Heart right ventricle (tissue), 16 donors: ENCODE measurements around the gene FOXD3. TPM values are rescaled to one million over a fixed set of nuclear protein-coding genes. Genes with fewer than 3 reads are reported as not detected.
A peak's percentile ranks its signal among the peaks of the same experiment; 100 is the strongest.

Source experiments
- ATAC-seq, 8 donors: fragments of 200-7000 bp; cut with Tn5 transposase; one replicate each; pipeline ENCODE4 v1.9.1; 2020; ENCODE audit warnings: mild to moderate bottlenecking in 8 of 8, moderate library complexity in 8 of 8, moderate number of reproducible peaks in 1 of 8
- DNase-seq, 2 donors: peaks; one replicate each; pipeline ENCODE4 v3.0.0-alpha.2; 2020
- H3K27ac ChIP-seq, 10 donors: fragments of 200-600 bp; sonication (generic) in 2 of 10; one replicate each; pipeline versions ENCODE4 v1.5.0 to v1.8.0; 2020 to 2022; ENCODE audit warnings: mild to moderate bottlenecking in 3 of 10
- H3K27me3 ChIP-seq, 7 donors: fragments of 200-600 bp; one replicate each; pipeline ENCODE4 v1.8.0; 2021 to 2022; ENCODE audit warnings: mild to moderate bottlenecking in 2 of 7
- H3K36me3 ChIP-seq, 9 donors: fragments of 200-600 bp; sonication (generic) in 1 of 9; one replicate each; pipeline versions ENCODE4 v1.5.0 to v1.8.0; 2020 to 2022; ENCODE audit warnings: mild to moderate bottlenecking in 2 of 9
- H3K4me1 ChIP-seq, 9 donors: fragments of 200-600 bp; sonication (generic) in 1 of 9; one replicate each; pipeline versions ENCODE4 v1.5.0 to v1.8.0; 2020 to 2022; ENCODE audit warnings: mild to moderate bottlenecking in 4 of 9
- H3K4me3 ChIP-seq, 10 donors: fragments of 200-600 bp; sonication (generic) in 2 of 10; one replicate each; pipeline versions ENCODE4 v1.5.0 to v1.8.0; 2020 to 2022; ENCODE audit warnings: mild to moderate bottlenecking in 7 of 10, moderate library complexity in 2 of 10
- H3K9me3 ChIP-seq, 11 donors: fragments of 200-600 bp in 10 of 11; sonication (generic) in 2 of 11; one replicate each; pipeline versions ENCODE4 v1.5.0 to v1.8.0; 2013 to 2022; ENCODE audit warnings: mild to moderate bottlenecking in 2 of 11, control low read depth in 1 of 11, moderate library complexity in 1 of 11
- CTCF ChIP-seq, 9 donors: fragments of 200-600 bp; sonication (generic) in 2 of 9; IDR thresholded peaks; one replicate each; pipeline versions ENCODE4 v1.5.0 to v1.8.0; 2021 to 2022; ENCODE audit warnings: antibody characterized with exemption in 9 of 9, mild to moderate bottlenecking in 5 of 9, moderate library complexity in 1 of 9
- WGBS, 2 donors: extraction: QIAGEN DNeasy Blood & Tissue Kit; methylation state at CpG; one replicate each; pipeline ENCODE4 v1.1.7; 2013; ENCODE audit warnings: inconsistent platforms in 1 of 2; 5-methylcytosine and 5-hydroxymethylcytosine counted together
- intact Hi-C, 10 donors: fragments of 100-400 bp; cut with DNase I; formaldehyde crosslinking; loops; one replicate each; pipeline versions ENCODE4 v1.11.1 to v1.14.2; 2022
- polyA plus RNA-seq, 2 donors: library from polyadenylated mRNA; stranded (reverse); fragments of 200-250 nt; gene quantifications; one replicate each; pipeline ENCODE4 v1.2.3, GENCODE V29; 2013
- total RNA-seq, 10 donors: library from RNA; stranded (reverse); fragmentation: NEBNext Ultra II Directional in 3 of 10; extraction: Animal tissue kit (Norgen Biotek cat#: 25700) in 3 of 10; gene quantifications; one replicate each; pipeline versions ENCODE4 v1.2.1 to v1.2.4, GENCODE V29; 2021 to 2023
- donor health status: Arrhythmogenic right ventricular cardiomyopathy.
- donor health status: ischemic (EF 13 %, LVEDD 7.1; RV severe dilation, severe dysfunction).
- donor health status: healthy with polysubstance abuse.
- donor health status: DM: no; HTN: yes; CAD: no.
- donor health status: DM: no; HTN: no; CAD: no.
- donor health status: ischemic (EF 25% LVEDD 6.9; RV normal size, moderate dysfunction).
- donor health status: ischemic (EF 25% LVEDD 5.7; RV mildly dilated, moderate dysfunction).
- donor health status: healthy.
- donor health status: DM: yes; HTN: yes; CAD: no.
- donor health status: Ischemic cardiomyopathy.
- donor health status: ischemic (EF 35%, LVEDD 5.7; RV mildly dilated, moderate dysfunction).
- donor health status: nonischemic (EF 11% LVEDD 7.7; RV severe dilation, severe dysfunction).
- donor health status: DM: yes; HTN: yes; CAD: no.
- donor health status: PGD.
- donor health status: ischemic (EF 29% LVEDD 5.4; RV normal size, mild dysfunction).
- donor health status: nonischemic (EF 23%, LVEDD 6.1; RV moderate dilation, normal function).

Gene FOXD3
- total and polyA plus RNA-seq, 12 donors = 0.12 to 0.66 (median 0.28) TPM; not detected in 5

GRCh38 chr1:63328122-63328521 lies 5.8 kb downstream of the FOXD3 start:
- H3K27ac ChIP-seq = no peak overlapping the region
- H3K4me1 ChIP-seq = peaks cover 0 to 49% (median 10%) of the 10 kb centered on the region in 9 donors
- no peak for TF ChIP-seq CTCF (IDR thresholded peaks at IDR 0.05)
- ATAC-seq = no peak
- intact Hi-C loops = no loop called here
- H3K36me3 ChIP-seq = peaks cover 0 to 7% (median 0%) of the 10 kb centered on the region in 9 donors
- no peak for DNase-seq
- 38 to 49% methylated on average over 8 of the region's 8 CpGs for WGBS, 2 donors
- H3K9me3 ChIP-seq = no peaks in the 10 kb centered on the region
- peaks cover 69 to 100% (median 100%) of the 10 kb centered on the region in 7 donors for H3K27me3 ChIP-seq
- no peak overlapping the region for H3K4me3 ChIP-seq

GRCh38 chr1:63328781-63329180 lies 6.4 kb downstream of the FOXD3 start:
- Histone ChIP-seq H3K4me1 (peaks cover 0 to 45% (median 7%) of the 10 kb centered on the region in 9 donors), H3K27me3 (peaks cover 62 to 100% (median 99%) of the 10 kb centered on the region in 7 donors), H3K9me3 (no peaks in the 10 kb centered on the region), H3K36me3 (peaks cover 0 to 7% (median 0%) of the 10 kb centered on the region in 9 donors), H3K27ac (no peak overlapping the region), H3K4me3 (no peak overlapping the region)
- intact Hi-C loops = no loop called here
- TF ChIP-seq CTCF (IDR thresholded peaks at IDR 0.05) = no peak
- WGBS, 2 donors = 72 to 75% methylated on average over 9 of the region's 9 CpGs
- DNase-seq (no peak), ATAC-seq (no peak)

GRCh38 chr1:63329621-63330330 lies 7.4 kb downstream of the FOXD3 start:
- H3K27ac ChIP-seq = no peak overlapping the region
- peaks cover 0 to 3% (median 0%) of the 10 kb centered on the region in 9 donors for H3K36me3 ChIP-seq
- peak overlapping the region in 1 of 10 donors; percentile 19 for H3K4me3 ChIP-seq
- intact Hi-C loops = loop anchor here in 1 of 10 donors (10.0 kb wide), 1 partner anchor 95 kb away; no protein-coding TSS in a partner anchor
- ATAC-seq = peak in 2 of 8 donors; percentile 18 to 19
- 3% methylated on average over 47 to 50 of the region's 50 CpGs for WGBS, 2 donors
- H3K4me1 ChIP-seq = peaks cover 0 to 35% (median 3%) of the 10 kb centered on the region in 9 donors
- no peaks in the 10 kb centered on the region for H3K9me3 ChIP-seq
- peaks cover 55 to 100% (median 99%) of the 10 kb centered on the region in 7 donors for H3K27me3 ChIP-seq
- TF ChIP-seq CTCF (IDR thresholded peaks at IDR 0.05) = no peak
- no peak for DNase-seq

- no peak for ATAC-seq
- peaks cover 0 to 3% (median 0%) of the 10 kb centered on the region in 9 donors for H3K36me3 ChIP-seq
- TF ChIP-seq CTCF (IDR thresholded peaks at IDR 0.05) = no peak
- DNase-seq = no peak
- H3K4me1 ChIP-seq = peaks cover 0 to 34% (median 3%) of the 10 kb centered on the region in 9 donors
- intact Hi-C loops = loop anchor here in 1 of 10 donors (10.0 kb wide), 1 partner anchor 94 kb away; no protein-coding TSS in a partner anchor
- H3K27me3 ChIP-seq = peaks cover 52 to 100% (median 97%) of the 10 kb centered on the region in 7 donors
- WGBS, 2 donors = 2 to 4% methylated on average over 28 of the region's 28 CpGs
- H3K27ac ChIP-seq = no peak overlapping the region
- no peaks in the 10 kb centered on the region for H3K9me3 ChIP-seq
- peak overlapping the region in 1 of 10 donors; percentile 19 for H3K4me3 ChIP-seq
These were observed 8.1 kb downstream of the FOXD3 start for GRCh38 chr1:63330331-63330916.
